ENCODE measurements around the gene FOXP4. TPM values are rescaled to one million over a fixed set of nuclear protein-coding genes. Genes with fewer than 3 reads are reported as not detected.

FOXP4 gene
- polyA plus RNA-seq, 1 of the 3 experiments (the other 2 are of a cell fraction), result 7.3 TPM

- no peaks in the 10 kb centered on the region for H3K9me2 ChIP-seq
- TF ChIP-seq RAD21 (IDR thresholded peaks at IDR 0.05; ENCODE audit: low read length) (no peak), TEAD4 (IDR thresholded peaks at IDR 0.05; ENCODE audit: borderline replicate concordance, insufficient read depth) (no peak), MXI1 (IDR thresholded peaks at IDR 0.05; ENCODE audit: low read depth, low read length) (no peak), RFX5 (IDR thresholded peaks at IDR 0.05; ENCODE audit: low read length) (no peak), SMC3 (IDR thresholded peaks at IDR 0.05; ENCODE audit: low read depth, low read length) (no peak)
- H3K36me3 ChIP-seq (replicated peaks in 1 of 2; ENCODE audit: control insufficient read depth in 1 of 2, insufficient read depth in 2 of 2, low read length in 1 of 2), result peaks cover 0 to 33% of the 10 kb centered on the region in 2 experiments
- no peaks in the 10 kb centered on the region for H3K79me2 ChIP-seq (ENCODE audit: insufficient read depth)
- no peak overlapping the region for H2AFZ ChIP-seq (ENCODE audit: low read depth)
- CTCF ChIA-PET, result interaction anchor here (0.7 to 10.1 kb wide), 10 partner anchors 10 to 221 kb away, joined by 3 to 183 read pairs (median 11); no protein-coding TSS in a partner anchor
- no peaks in the 10 kb centered on the region for H4K20me1 ChIP-seq (ENCODE audit: insufficient read depth)
- H3K9me3 ChIP-seq, result no peaks in the 10 kb centered on the region
- no peak for DNase-seq
- WGBS (ENCODE audit: low lambda C conversion rate), result 100% methylated on average over 2 of the region's 4 CpGs
- POLR2A ChIA-PET, result no interaction called here
- no peak overlapping the region for H3K27ac ChIP-seq (ENCODE audit: low read depth in 2 of 2, low read length in 1 of 2)
- no peak overlapping the region for H3K4me3 ChIP-seq (ENCODE audit: low read depth in 2 of 2, low read length in 1 of 2)
- H3K4me1 ChIP-seq (ENCODE audit: control insufficient read depth in 1 of 2, insufficient read depth in 2 of 2, low read depth in 1 of 2, low read length in 1 of 2), result peaks cover 0 to 27% of the 10 kb centered on the region in 2 experiments; a peak in 1 of 4 replicates
- H3K4me2 ChIP-seq, result no peak overlapping the region
- H3K9ac ChIP-seq, result no peak overlapping the region
- no peaks in the 10 kb centered on the region for H3K27me3 ChIP-seq (ENCODE audit: insufficient read depth)
- no peaks in the 10 kb centered on the region for H3F3A ChIP-seq (replicated peaks; ENCODE audit: insufficient read depth)
Measured at GRCh38 chr6:41589223-41589622, 43.0 kb downstream of the FOXP4 start.

GRCh38 chr6:41589636-41590622 lies 43.7 kb downstream of the FOXP4 start:
- Histone ChIP-seq H3K9ac (no peak overlapping the region), H2AFZ (ENCODE audit: low read depth) (no peak overlapping the region), H3K36me3 (replicated peaks in 1 of 2; ENCODE audit: control insufficient read depth in 1 of 2, insufficient read depth in 2 of 2, low read length in 1 of 2) (peaks cover 0 to 31% of the 10 kb centered on the region in 2 experiments), H3K27ac (ENCODE audit: low read depth in 2 of 2, low read length in 1 of 2) (no peak overlapping the region), H3K4me2 (no peak overlapping the region), H3K4me3 (ENCODE audit: low read depth in 2 of 2, low read length in 1 of 2) (no peak overlapping the region), H3K9me2 (no peaks in the 10 kb centered on the region), H3F3A (replicated peaks; ENCODE audit: insufficient read depth) (no peaks in the 10 kb centered on the region), H3K79me2 (ENCODE audit: insufficient read depth) (no peaks in the 10 kb centered on the region), H3K9me3 (no peaks in the 10 kb centered on the region), H3K4me1 (ENCODE audit: control insufficient read depth in 1 of 2, insufficient read depth in 2 of 2, low read depth in 1 of 2, low read length in 1 of 2) (peaks cover 0 to 33% of the 10 kb centered on the region in 2 experiments; a peak in 1 of 4 replicates), H3K27me3 (ENCODE audit: insufficient read depth) (no peaks in the 10 kb centered on the region), H4K20me1 (ENCODE audit: insufficient read depth) (no peaks in the 10 kb centered on the region)
- 97% methylated on average over 25 of the region's 39 CpGs for WGBS (ENCODE audit: low lambda C conversion rate)
- no peak for DNase-seq
- ChIA-PET POLR2A (no interaction called here), CTCF (interaction anchor here (1.2 to 20.7 kb wide), 14 partner anchors 9 to 222 kb away, joined by 4 to 504 read pairs (median 25); no protein-coding TSS in a partner anchor)
- no peak for TF ChIP-seq NRF1 (IDR thresholded peaks at IDR 0.05; ENCODE audit: low read depth, low read length)
- TF ChIP-seq EZH2phosphoT487 (IDR thresholded peaks at IDR 0.05; ENCODE audit: borderline replicate concordance, low read depth), result no peak
- no peak for TF ChIP-seq CTCF (IDR thresholded peaks at IDR 0.05)
- TF ChIP-seq FOSL2 (IDR thresholded peaks at IDR 0.05; ENCODE audit: borderline replicate concordance, low read depth), result no peak
- no peak for TF ChIP-seq NFIC (IDR thresholded peaks at IDR 0.05; ENCODE audit: borderline replicate concordance)
- TF ChIP-seq POLR2AphosphoS5 (IDR thresholded peaks at IDR 0.05; ENCODE audit: low read depth, low read length), result no peak
- TF ChIP-seq RAD21 (IDR thresholded peaks at IDR 0.05; ENCODE audit: low read length), result no peak
- TF ChIP-seq, protein P1, sequence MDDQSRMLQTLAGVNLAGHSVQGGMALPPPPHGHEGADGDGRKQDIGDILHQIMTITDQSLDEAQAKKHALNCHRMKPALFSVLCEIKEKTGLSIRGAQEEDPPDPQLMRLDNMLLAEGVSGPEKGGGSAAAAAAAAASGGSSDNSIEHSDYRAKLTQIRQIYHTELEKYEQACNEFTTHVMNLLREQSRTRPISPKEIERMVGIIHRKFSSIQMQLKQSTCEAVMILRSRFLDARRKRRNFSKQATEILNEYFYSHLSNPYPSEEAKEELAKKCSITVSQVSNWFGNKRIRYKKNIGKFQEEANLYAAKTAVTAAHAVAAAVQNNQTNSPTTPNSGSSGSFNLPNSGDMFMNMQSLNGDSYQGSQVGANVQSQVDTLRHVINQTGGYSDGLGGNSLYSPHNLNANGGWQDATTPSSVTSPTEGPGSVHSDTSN (IDR thresholded peaks at IDR 0.05), result no peak
